ENCODE data around the gene CDKN1B. TPM values are rescaled to one million over a fixed set of nuclear protein-coding genes. Genes with fewer than 3 reads are reported as not detected.
A peak's percentile ranks its signal among the peaks of the same experiment; 100 is the strongest.

Gene CDKN1B
- total and polyA plus RNA-seq, 2 of the 4 experiments (the other 2 are of a cell fraction) = 13.9 to 17.4 TPM

GRCh38 chr12:12721814-12722434, 4.8 kb downstream of the CDKN1B start:
- H3K36me3 ChIP-seq (ENCODE audit: control insufficient read depth, insufficient read depth, low read length) = peaks cover 20% of the 10 kb centered on the region
- ATAC-seq (ENCODE audit: low read depth) (no peak), DNase-seq (no peak)
- no peak overlapping the region for H3K18ac ChIP-seq (ENCODE audit: low read depth, low read length)
- no peak overlapping the region for H2BK120ac ChIP-seq (ENCODE audit: low read depth, low read length)
- H3K4me1 ChIP-seq (ENCODE audit: control insufficient read depth, insufficient read depth, low read length) = no peaks in the 10 kb centered on the region; the same call in 1 of the 2 replicates
- H3K79me1 ChIP-seq (ENCODE audit: low read depth in 1 of 2, low read length in 2 of 2) = peaks cover 0 to 9% of the 10 kb centered on the region in 2 experiments; a peak in 3 of 4 replicates
- BruUV-seq (replicated peaks) = no TSS peak
- intact Hi-C loops (cut with micrococcal nuclease) (loop anchor here (5.0 to 10.0 kb wide), 3 partner anchors 270 to 1443 kb away; partner anchors contain the start of gene EMP1), dilution Hi-C loops (cut with HindIII; ENCODE audit: low sequenced_read_pairs, unreplicated experiment) (no loop called here), in situ Hi-C loops (cut with MboI; ENCODE audit: low sequenced_read_pairs) (loop anchor here (25.0 kb wide), 1 partner anchor 1010 kb away; no protein-coding TSS in a partner anchor)
- no peak overlapping the region for H2AK5ac ChIP-seq (ENCODE audit: low read depth, low read length)
- H2AFZ ChIP-seq (replicated peaks; ENCODE audit: low read length, poor library complexity) = no peak overlapping the region
- H3K27ac ChIP-seq (ENCODE audit: insufficient read depth, low read length) = peak overlapping the region; percentile 25; the same call in 1 of the 2 replicates
- CTCF ChIA-PET = interaction anchor here (0.7 kb wide), 1 partner anchor 11 kb away, joined by 3 read pairs; no protein-coding TSS in a partner anchor
- H3K4ac ChIP-seq (ENCODE audit: low read depth, low read length) = peak overlapping the region; percentile 32; the same call in 1 of the 2 replicates
- H3K9ac ChIP-seq (ENCODE audit: low read depth, low read length) = peak overlapping the region; percentile 46; the same call in 1 of the 2 replicates
- peak overlapping the region; percentile 99 for H3K4me2 ChIP-seq (ENCODE audit: low read depth, low read length)
- peaks cover 24% of the 10 kb centered on the region; the same call in 1 of the 2 replicates for H4K20me1 ChIP-seq (ENCODE audit: insufficient read depth, low read length)
- H3K4me3 ChIP-seq (ENCODE audit: insufficient read depth, low read depth, low read length) = peak overlapping the region; percentile 32; the same call in 1 of the 2 replicates
- no CpG with 5 or more reads among the region's 2 CpGs for WGBS, 2 experiments (ENCODE audit: extremely low coverage in 2 of 2, insufficient read length in 1 of 2)
- H3K56ac ChIP-seq (ENCODE audit: extremely low read depth, insufficient read depth, low read length) = peak overlapping the region; percentile 63; the same call in 1 of the 2 replicates
- POLR2A ChIA-PET (ENCODE audit: unreplicated experiment) = no interaction called here
- H3K14ac ChIP-seq (replicated peaks; ENCODE audit: low read depth, low read length) = peak overlapping the region; percentile 68; the same call in 1 of the 2 replicates
- no peak overlapping the region for H2BK20ac ChIP-seq (ENCODE audit: low read depth, low read length)
- H2BK15ac ChIP-seq (ENCODE audit: low read depth, low read length) = no peak overlapping the region
- H3K9me3 ChIP-seq (ENCODE audit: control insufficient read depth, insufficient read depth, low read length) = no peaks in the 10 kb centered on the region
- no peak for TF ChIP-seq CEBPB (IDR thresholded peaks at IDR 0.05; ENCODE audit: low read depth, low read length)
- TF ChIP-seq ELK1 (IDR thresholded peaks at IDR 0.05; ENCODE audit: borderline replicate concordance, low read depth, low read length) = no peak
- no peak for TF ChIP-seq USF2 (IDR thresholded peaks at IDR 0.05; ENCODE audit: low read depth, low read length)
- H4K8ac ChIP-seq (ENCODE audit: low read depth in 2 of 2, low read length in 2 of 2) = no peak overlapping the region
- H4K5ac ChIP-seq (ENCODE audit: low read depth, low read length) = no peak overlapping the region
- no peak overlapping the region for H2AK9ac ChIP-seq (replicated peaks; ENCODE audit: low read depth, low read length, poor library complexity)
- no peaks in the 10 kb centered on the region for H3K9me1 ChIP-seq (ENCODE audit: insufficient read depth, low read length)
- H3K23ac ChIP-seq (ENCODE audit: low read depth, low read length) = 0 out of 2 replicates have a peak overlapping the region, but pooled peaks have one; percentile 64
- H3K27me3 ChIP-seq (ENCODE audit: control insufficient read depth, insufficient read depth, low read length) = no peaks in the 10 kb centered on the region
- H2BK5ac ChIP-seq (ENCODE audit: low read depth, low read length, poor library complexity, severe bottlenecking) = peak overlapping the region; percentile 99
- H4K91ac ChIP-seq (ENCODE audit: insufficient read depth, low read depth, low read length) = no peak overlapping the region
